GM21526 (cell line): ENCODE data around the gene SLC22A23.
A peak's percentile ranks its signal among the peaks of the same experiment; 100 is the strongest.

Source experiments
- ATAC-seq: cut with Tn5 transposase; IDR thresholded peaks from one replicate; pipeline ENCODE4 v1.9.1; 2021; ENCODE audit warnings: moderate library complexity; ENCODE audit not compliant: unreplicated experiment, low FRiP score

SLC22A23 gene

DNA sequence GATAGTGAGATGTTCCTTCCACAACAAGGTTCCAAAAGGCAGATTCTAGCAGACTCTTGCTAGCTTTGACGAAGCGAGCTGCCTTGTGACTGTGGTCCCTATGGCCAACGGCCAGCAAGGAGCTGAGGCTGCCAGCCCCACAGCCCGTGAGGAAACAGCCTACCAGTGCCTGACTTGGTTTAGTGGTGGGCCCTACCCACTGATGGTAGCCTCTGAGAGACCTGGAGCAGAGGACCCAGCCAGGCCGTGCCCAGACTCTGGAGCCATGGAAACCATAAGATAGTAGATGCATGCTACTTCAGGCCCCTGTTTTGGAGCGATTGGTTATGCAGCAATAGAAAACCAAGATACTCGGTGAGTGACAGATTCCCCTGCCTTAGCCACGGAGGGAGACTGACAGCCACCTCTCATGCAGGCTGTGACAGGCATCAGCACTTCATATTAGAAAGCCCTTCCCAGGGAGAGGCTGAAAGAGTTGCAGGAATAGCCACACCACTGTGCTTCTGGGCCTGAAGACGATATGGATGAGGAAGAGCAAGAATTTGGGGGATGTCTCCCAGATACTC lies 178.9 kb downstream of the SLC22A23 start:
- ATAC-seq, result no peak

DNA sequence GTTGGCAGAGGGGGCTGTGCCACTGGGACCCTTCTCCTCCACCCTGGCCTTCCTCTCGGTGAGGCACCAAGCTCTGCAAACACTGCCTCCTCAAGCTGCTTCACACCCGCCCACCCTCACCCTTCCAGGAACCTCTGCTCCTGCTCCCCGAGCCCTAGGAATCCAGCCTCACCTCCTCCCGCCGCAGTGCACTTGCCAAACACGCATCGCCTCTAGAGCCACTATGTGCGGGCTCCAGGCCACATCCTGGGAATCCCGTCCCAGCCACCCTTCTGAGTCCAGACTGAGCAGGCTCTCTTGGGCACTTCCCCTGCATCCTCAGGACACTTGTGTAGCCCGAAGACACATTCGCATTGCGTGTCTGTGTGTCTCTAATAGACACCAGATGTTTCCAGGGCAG lies 179.6 kb downstream of the SLC22A23 start:
- ATAC-seq, result no peak

DNA sequence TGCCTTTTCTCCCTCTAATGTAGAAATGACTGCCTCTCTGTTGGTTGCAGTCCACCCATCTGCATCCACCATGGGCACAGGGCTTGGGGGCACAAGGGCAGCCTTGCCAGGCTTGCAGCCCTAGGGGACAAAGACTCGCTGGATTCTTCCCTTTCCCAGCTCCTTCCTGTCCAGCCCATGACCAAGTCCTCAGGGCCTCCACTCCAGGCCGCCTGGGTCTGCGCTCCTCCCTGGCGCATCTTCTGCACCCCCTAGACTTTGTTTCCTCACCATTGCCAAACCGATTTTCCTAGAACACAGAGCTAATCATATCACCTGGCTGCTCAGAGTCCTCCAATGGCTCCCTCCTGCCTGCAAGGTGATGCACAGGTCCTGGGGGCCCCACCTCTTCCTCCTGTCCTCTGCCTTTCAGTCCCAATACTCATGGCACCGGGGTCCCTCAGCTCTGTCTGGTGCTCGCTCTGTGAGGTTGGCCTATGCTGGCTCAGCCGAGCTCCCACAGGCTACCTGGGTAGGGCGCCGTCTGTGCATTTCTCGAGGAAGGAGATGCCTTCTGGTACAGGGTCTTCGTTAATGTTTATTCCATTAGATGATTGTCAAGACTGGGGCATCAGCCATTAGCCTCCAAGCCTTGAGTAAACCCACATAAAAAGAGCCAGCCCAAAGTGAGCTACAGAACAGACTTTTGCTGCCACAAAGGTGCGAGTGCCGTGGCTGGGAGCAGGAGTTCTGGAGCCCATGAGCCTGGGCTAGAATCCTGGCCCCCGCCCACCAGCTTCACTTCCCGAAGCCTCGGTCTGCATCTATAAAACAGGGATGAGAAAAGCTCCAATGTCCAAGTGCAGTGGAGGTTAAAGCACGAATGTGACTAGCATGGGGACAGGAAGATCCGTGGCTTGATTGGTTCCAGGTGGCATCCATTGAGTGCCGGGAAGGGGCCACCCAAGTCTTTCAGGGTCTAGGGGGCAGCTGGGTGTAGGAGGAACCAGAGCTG lies 180.4 kb downstream of the SLC22A23 start:
- ATAC-seq, result no peak

DNA sequence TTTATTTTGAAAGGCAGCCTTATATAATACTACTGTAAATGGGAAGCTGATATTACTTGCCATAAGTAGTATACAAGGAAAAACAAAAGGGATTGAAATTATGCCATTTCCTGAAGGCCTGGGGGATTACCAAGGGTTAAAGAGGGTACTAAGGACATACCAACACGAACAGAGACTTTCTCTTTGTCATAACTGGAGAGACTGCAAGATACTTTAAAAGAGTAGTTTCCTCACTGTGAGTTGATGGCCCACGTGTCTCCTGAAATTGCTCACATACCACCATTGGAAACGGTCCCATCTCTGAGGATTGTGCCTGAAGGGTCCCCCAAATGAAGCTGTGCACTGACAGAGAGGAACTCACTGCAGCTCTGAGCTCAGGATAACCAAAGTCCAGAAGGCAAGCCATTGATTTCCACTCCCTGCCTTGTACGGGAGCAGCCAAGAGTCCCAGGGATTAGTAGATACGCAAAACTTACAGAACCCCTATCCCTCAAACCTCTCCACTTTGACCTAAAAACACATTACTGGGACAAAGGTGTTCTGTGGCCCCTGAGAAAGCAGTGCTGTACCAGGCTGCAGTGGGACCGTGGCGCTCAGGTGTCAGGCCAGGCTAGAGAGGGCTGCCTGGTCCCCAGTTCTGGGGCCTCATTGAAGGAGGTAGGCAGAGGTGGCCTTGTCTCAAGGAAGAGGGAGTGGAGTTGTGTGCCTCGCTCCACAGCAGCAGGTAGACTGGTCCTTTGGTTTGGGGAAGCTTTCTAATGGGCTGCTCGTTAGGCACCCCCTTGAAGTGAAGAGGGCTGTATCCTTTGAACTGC lies 182.9 kb downstream of the SLC22A23 start:
- no peak for ATAC-seq

DNA sequence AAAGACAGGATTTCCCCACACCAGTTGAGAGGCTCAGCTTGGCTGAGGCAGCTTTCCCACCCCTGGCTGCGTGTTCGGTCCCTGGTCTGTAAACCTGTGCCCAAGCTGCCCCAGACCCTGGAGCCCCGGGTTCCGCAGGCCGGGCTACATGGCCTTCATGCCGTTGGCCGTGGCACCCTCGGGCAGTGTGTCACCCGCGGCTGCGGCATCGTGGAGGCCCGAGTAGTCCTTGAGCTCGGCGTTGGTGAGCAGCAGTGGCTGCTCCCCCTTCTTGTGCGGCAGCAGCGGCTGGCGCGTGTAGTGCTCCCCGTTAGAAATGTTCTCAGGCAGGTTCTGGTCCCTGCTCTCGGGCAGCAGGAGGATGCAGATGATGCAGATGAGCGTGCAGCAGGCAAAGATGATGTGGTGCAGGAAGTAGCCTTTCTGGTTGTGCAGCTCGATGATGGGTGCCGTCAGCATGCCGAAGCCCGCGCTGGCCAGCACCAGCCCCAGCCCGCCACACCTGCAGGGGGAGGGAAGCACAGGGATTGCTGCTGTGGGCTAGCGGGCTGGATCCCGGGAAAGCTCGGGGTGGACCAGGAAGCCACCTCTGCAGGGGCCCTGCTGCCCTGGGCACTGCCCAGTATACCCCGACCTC lies 183.8 kb downstream of the SLC22A23 start:
- no peak for ATAC-seq

DNA sequence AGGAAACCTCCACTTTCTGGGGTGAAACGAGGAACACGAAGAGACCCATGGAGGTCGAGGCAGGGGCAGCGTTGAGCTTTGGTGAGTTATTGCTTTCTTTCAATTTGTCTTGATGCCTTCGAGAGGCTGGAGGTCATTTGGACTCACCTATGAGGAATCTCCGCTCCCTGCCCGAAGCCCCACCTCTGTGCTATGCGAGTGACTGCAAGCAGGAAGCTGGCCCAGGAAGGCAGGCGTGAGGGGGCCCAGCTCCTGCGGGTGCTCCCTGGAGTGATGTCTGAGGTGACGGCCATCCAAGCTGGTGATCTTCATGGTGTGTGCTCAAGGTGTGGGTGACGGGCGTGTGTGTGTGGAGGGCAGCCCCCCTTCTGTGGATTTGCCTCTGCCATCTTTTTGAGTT lies 185.1 kb downstream of the SLC22A23 start:
- ATAC-seq, result no peak

DNA sequence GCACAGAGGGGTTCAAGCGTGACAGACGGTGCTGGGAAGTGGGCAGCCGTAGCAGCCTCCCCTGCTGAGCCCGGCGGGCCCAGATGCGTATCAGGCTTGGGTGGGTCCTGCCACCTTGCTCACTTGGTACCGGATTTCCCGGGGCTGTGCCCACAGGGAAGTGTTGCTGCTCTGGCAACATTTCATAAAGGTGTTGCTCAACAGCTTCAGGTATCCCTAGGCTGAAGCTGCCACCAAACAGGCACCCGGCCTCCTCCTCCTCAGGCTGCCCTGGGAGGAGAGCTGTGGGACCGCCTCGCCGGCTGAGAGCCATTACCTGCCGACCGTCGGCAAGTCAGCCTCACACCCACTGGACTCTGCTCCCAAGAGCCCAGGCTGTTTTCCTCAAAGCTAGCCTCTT lies 186.6 kb downstream of the SLC22A23 start:
- no peak for ATAC-seq

DNA sequence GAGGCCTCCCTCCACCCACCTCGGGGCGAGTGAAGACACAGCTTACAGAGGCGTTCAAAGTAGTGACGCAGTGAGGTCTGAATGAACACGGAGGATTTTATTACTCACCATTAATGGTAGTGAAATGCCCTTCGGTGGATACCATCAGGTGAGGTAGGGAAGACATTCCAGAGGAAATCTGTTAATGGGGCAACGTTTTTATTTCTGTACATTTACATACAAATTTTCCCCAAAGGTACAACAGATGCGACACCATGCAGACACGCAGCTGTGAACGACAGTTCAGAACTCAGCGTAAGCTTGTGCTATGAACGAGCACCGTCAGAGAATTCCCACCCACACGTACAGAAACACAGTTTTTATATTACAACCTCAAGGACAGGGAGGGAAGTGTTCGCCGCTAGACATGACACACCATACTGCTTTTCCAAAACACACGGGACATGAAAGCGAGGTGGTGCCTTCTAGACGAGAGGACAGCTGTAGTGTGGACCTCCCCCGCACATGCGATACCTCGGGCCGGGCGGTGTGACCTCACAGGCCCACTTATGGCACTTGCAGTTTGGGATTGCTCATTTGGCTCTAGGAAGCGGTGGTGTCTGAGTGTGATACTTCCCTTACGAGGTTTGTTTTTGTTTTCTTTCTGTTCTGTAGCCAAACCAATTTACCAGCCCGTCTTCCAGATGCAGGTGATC lies 187.4 kb downstream of the SLC22A23 start:
- no peak for ATAC-seq

DNA sequence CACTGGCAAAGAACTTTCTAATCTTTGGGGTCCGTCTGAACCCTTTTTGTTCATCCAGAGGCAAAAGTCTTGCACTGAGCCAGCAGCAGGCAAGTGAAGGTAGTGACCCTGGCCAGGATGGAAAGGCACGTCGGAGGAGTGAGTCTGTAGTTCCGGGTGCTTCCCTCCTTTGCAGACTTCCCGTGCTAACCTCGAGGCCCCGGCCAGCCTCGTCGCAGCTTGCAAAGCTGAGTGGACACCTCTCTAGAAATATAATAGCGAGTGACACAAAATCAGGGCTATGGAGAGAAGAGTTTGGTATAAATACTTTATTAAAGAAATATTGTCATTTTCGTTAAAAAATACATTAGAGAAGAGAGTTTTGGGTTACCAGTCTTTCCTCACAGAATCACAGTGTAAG lies 188.2 kb downstream of the SLC22A23 start:
- no peak for ATAC-seq

DNA sequence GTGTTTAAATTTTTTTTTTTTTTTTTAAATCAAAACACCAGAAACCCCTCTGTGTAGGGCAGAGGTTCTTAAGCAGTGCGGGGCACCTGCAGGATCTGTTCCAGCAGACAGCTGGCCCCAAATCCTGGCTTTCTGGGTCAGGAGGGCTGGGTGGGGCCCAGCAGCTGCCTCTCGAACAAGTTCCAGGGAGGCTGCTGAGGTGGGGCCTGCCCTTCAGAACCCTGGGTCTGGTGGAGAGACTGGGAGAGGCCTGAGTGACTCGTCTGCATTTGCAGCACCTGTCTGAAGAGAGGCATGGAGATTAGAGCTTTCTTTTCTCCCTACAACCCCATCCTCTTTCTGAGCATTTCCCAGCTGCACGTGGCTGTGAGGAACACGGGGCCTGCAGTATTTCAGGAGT lies 189.7 kb downstream of the SLC22A23 start:
- no peak for ATAC-seq

DNA sequence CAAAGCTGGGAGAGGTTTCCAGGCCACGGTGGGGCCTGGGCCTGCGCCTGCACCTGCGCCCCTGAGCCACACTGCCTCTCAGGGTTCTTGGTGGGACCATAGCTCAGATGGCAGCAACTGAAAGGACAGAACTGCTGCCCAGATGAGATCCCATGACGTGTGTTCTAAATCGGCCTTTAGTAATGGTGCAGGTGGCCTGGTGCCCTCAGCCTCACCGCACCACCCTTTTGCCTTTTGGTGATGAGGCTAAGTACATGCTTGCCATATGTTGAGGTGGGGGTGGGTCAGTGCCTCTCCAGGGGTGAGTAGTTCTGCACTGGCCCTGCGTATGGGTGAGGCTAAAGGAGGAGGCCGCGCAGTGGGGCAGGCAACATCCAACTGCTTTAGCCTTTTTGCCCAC lies 190.7 kb downstream of the SLC22A23 start:
- no peak for ATAC-seq

DNA sequence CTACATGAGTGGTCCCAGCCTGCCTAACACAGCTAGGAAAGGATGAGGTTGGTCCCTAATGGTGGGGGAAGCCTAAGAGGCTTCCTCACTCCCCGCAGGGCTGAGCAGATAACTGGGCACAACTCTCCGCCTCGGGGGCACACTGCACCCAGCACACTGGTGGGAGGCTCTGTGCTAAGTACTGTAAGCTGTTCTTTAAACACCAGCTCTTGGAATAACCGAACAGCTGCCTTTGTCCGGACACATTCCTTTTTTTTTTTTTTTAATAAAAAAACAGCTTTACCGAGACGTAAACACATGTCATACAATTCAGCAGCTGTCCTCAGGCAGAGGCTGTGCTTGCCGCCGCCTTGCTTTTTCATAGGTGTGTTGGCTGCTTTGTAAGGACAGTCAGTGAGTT lies 191.2 kb downstream of the SLC22A23 start:
- ATAC-seq, result no peak

DNA sequence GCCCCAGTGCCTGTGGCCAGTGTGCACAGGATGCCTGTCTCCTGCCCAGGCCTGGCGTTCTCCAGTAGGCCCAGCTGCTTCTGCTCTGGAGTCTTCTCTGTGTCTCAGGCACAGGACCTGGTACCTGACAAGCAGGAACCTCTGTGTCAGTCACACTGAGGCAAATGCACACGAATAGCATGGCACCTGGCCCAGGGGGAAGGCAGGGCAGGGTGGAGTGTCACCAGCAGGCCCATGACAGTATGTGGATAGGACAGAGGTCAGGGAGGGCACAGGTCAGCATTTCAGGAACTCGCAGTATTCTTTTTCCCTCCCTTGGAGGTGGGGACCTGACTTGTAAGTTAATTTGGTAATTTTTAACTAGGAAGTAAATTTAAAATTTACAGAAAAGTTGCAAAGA lies 192.5 kb downstream of the SLC22A23 start:
- ATAC-seq, result no peak

DNA sequence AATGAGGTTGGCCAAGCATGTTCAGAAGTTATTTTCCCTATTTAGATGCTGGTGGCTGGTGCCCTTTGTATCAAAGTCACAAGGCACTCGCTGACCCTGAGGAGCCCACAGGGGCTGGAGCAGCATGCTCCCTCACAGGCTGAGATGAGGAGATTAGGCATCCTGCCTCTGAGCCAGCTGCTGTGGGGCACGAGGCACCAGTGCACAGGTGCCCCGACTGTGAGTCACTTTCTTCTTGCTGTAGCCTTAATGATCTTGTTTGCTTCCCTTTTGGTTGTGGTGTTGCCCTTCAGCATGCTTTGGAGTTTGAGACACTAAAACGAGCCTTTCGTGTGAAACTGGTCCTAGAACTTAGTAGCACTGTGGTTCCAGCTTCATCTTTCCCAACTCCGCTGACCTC lies 193.8 kb downstream of the SLC22A23 start:
- ATAC-seq, result no peak

DNA sequence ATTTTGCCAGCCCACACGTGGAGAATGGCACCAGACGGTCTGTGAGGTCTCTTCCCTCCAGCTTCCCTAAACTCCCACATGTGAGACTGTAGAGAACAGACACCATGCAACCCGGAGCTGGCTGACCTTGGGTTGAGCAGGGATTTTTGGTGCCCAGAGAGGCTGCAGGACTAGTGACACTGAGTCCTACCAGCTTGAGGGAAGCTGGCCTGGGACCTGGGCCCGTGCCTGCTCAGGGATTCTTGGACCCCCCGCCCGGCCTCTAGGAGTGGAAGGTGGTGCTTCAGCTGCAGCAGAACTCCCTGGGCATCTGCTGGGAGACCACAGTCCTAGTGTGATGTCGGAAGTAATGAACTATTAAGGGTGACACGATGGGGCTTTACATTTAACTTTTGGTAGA lies 194.9 kb downstream of the SLC22A23 start:
- no peak for ATAC-seq

DNA sequence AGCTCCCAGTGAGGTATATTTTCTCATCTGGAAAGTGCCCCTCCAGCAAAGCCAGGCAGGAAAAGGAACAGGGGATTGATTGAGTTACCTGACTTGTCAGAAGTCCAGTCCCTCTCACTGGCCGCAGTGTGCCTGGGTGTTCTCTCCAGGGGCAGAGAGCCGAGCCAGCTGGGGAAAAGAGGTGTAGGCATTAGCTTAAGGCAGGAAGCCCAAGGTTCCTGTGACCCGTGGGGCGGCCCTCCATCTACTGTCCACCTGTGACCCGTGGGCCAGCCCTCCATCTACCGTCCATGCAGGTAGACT lies 195.4 kb downstream of the SLC22A23 start:
- ATAC-seq, result no peak

DNA sequence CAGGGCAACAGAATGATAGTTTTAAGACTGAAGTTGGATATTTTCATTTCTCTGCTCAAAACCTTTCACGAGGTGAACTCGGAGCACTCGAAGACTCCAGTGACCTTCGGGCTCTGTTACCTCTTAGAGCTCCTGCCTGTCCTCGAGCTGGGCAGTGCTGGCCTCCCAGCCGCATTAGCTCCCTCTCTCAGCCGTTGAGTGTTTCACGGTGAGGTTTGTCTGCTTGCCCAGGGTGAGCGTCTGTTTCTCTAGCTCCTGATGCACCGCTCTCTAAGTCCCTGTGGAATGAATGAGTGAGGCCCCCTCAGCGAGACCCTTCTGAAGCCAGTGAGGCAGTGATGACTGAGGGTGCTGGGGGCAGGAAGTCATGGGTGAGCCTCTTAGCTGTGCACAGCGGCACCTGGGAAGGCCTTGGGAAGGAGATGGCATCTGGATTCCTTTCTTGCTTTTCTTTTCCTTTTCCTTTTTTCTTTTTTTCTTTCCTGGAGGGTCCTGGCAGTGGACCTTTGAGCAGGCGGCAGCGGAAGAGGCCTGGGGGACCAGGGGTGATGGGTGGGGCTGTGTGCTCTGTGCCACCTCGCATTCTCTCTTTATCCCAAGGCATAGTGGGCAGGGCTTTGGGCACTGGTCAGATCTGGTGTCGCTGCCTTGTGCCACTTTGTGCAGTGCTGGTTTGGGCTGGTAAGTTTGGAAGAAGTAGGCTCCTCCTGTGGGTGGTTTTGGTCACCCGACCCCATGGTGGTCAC lies 195.9 kb downstream of the SLC22A23 start:
- no peak for ATAC-seq

DNA sequence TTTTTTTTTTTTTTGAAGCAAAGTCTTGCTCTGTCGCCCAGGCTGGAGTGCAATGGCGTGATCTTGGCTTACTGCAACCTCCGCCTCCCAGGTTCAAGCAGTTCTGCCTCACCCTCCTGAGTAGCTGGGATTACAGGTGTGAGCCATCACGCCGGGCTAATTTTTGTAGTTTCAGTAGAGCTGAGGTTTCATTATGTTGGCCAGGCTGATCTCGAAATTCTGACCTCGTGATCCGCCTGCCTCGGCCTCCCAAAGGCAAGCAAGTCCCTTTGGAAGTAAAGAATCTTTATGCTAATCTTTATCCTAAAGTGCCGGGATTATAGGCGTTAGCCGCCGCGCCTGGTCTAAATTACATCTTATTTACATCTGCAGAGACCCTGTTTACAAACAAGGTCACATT lies 196.6 kb downstream of the SLC22A23 start:
- no peak for ATAC-seq

DNA sequence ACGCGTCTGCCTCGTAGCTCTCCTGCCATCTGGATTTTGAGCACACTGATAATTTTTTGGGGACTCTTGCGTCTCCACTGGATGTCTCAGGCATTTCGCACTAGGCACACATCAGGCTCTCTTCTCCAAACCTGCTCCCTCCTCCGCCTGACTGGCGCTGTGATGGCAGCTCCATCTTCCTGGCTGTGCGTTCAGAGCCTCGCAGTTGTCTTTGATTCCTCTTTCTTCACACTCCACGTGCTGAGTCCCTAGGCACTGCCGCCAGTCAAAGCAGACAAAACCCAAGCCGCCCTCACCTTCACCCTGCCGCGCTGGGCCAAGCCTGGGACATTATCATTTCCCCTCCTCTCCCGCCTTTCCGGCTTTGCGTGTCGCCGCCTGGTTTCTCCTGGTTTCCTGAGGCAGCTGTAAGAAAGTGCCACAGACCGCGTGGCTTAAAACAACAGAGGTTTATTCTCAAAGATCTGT lies 197.3 kb downstream of the SLC22A23 start:
- ATAC-seq, result peak; percentile 21
